Measurements from ENCODE around the gene CMSS1. TPM values are rescaled to one million over a fixed set of nuclear protein-coding genes. Genes with fewer than 3 reads are reported as not detected.

Gene CMSS1
- total RNA-seq, 1 experiment from 2014 or later = 64.1 TPM

DNA sequence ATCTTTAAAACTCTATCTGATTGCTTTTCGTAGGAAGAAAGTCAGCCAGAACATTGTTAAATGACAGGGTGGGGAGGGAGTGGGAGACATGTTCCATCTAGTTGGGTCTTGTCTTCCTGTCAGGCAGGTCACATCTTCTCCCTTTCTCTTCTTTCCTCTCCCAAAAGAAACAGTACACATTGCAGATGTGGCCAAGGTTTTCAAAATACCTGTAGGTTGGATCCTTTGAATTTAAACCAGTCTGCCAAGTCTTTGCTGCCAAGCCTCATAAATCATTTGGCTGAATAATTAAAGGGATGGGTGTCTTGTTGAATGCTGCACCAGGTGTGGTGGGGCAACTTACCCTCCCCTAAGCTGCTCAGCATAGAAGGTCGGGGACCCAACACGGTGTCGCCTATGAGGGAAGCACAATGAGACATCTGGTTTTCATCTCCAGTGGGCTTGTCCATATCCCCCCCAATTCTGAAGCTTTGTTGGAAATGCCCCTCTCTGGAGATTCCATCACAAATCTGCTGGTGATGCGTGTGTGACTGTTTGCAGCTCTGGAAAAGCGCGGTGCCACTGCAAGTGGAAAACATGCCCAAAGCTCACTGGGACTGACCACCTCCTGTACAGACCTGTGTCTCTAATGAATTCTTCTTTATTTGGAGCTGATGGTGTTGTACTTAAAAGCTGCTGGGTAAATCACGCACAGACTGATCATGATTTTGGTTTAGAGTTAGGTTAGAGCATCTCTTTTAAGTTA is 184.0 kb downstream of the CMSS1 start:
- Histone ChIP-seq H3K4me2 (ENCODE audit: low read length) (no peak overlapping the region), H3K4me3 (replicated peaks in 1 of 2; ENCODE audit: low read depth in 1 of 2, low read length in 2 of 2) (no peak overlapping the region), H3K27me3 (ENCODE audit: insufficient read depth, low read length) (no peaks in the 10 kb centered on the region), H3K9me3 (ENCODE audit: control insufficient read depth in 1 of 2, insufficient read depth in 1 of 2, low read depth in 1 of 2, low read length in 2 of 2) (no peaks in the 10 kb centered on the region), H3K4me1 (ENCODE audit: control insufficient read depth in 1 of 2, insufficient read depth in 2 of 2, low read length in 2 of 2) (peaks cover 10 to 23% of the 10 kb centered on the region in 2 experiments), H3K9ac (ENCODE audit: low read length) (no peak overlapping the region), H2AFZ (ENCODE audit: low read depth, low read length, poor library complexity, severe bottlenecking) (no peak overlapping the region), H3K36me3 (ENCODE audit: control insufficient read depth in 1 of 2, insufficient read depth in 2 of 2, low read length in 2 of 2) (no peaks in the 10 kb centered on the region), H3K9me2 (ENCODE audit: insufficient read depth) (no peaks in the 10 kb centered on the region), H3K79me2 (ENCODE audit: insufficient read depth, low read length) (no peaks in the 10 kb centered on the region), H4K20me1 (ENCODE audit: insufficient read depth) (no peaks in the 10 kb centered on the region), H3K27ac (ENCODE audit: low read depth, low read length) (no peak overlapping the region)
- no TSS peak for BruUV-seq (replicated peaks)
- TF ChIP-seq YY1 (IDR thresholded peaks at IDR 0.05; ENCODE audit: extremely low read depth, insufficient replicate concordance, low read depth, low read length) (no peak), ZFX (IDR thresholded peaks at IDR 0.05) (no peak), RAD21 (IDR thresholded peaks at IDR 0.05; ENCODE audit: low read depth) (no peak), FOSL1 (IDR thresholded peaks at IDR 0.05; ENCODE audit: low read depth) (no peak), SIN3A (IDR thresholded peaks at IDR 0.05; ENCODE audit: low read depth) (no peak), TCF7L2 (IDR thresholded peaks at IDR 0.05; ENCODE audit: borderline replicate concordance, extremely low read depth, insufficient read depth, insufficient read length) (no peak), SRF (IDR thresholded peaks at IDR 0.05; ENCODE audit: low read depth) (no peak), ZNF274 (IDR thresholded peaks at IDR 0.05; ENCODE audit: low read depth, low read length) (no peak), POLR2AphosphoS5 (IDR thresholded peaks at IDR 0.05; ENCODE audit: low read depth, low read length) (no peak), JUND (IDR thresholded peaks at IDR 0.05) (no peak), EGR1 (IDR thresholded peaks at IDR 0.05; ENCODE audit: low read depth) (no peak), POLR2A (IDR thresholded peaks at IDR 0.05; ENCODE audit: borderline replicate concordance, extremely low read depth, insufficient read depth, insufficient read length) (no peak), ELF1 (IDR thresholded peaks at IDR 0.05; ENCODE audit: borderline replicate concordance, low read depth) (no peak), EZH2phosphoT487 (IDR thresholded peaks at IDR 0.05; ENCODE audit: borderline replicate concordance) (no peak), EZH2 (IDR thresholded peaks at IDR 0.05) (no peak)
- TF ChIP-seq, protein P1, sequence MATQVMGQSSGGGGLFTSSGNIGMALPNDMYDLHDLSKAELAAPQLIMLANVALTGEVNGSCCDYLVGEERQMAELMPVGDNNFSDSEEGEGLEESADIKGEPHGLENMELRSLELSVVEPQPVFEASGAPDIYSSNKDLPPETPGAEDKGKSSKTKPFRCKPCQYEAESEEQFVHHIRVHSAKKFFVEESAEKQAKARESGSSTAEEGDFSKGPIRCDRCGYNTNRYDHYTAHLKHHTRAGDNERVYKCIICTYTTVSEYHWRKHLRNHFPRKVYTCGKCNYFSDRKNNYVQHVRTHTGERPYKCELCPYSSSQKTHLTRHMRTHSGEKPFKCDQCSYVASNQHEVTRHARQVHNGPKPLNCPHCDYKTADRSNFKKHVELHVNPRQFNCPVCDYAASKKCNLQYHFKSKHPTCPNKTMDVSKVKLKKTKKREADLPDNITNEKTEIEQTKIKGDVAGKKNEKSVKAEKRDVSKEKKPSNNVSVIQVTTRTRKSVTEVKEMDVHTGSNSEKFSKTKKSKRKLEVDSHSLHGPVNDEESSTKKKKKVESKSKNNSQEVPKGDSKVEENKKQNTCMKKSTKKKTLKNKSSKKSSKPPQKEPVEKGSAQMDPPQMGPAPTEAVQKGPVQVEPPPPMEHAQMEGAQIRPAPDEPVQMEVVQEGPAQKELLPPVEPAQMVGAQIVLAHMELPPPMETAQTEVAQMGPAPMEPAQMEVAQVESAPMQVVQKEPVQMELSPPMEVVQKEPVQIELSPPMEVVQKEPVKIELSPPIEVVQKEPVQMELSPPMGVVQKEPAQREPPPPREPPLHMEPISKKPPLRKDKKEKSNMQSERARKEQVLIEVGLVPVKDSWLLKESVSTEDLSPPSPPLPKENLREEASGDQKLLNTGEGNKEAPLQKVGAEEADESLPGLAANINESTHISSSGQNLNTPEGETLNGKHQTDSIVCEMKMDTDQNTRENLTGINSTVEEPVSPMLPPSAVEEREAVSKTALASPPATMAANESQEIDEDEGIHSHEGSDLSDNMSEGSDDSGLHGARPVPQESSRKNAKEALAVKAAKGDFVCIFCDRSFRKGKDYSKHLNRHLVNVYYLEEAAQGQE (IDR thresholded peaks at IDR 0.05; ENCODE audit: low read depth) = no peak
- TF ChIP-seq, protein P2, sequence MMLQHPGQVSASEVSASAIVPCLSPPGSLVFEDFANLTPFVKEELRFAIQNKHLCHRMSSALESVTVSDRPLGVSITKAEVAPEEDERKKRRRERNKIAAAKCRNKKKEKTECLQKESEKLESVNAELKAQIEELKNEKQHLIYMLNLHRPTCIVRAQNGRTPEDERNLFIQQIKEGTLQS (IDR thresholded peaks at IDR 0.05) = no peak
- RAD21 ChIA-PET (ENCODE audit: low non-redundant PET in 1 of 2, low total read pairs in 2 of 2, uncharacterized antibody in 2 of 2, unreplicated experiment in 2 of 2) = no interaction called here
- no peak for DNase-seq (ENCODE audit: low read depth, low spot score)
- intact Hi-C loops (cut with micrococcal nuclease) = no loop called here
- no peak; the same call in 1 of the 2 replicates for ATAC-seq
- CTCF ChIA-PET = interaction anchor here (1.0 kb wide), 1 partner anchor 159 kb away, joined by 3 read pairs; no protein-coding TSS in a partner anchor
- POLR2A ChIA-PET = no interaction called here
